Measurements from ENCODE around the gene CHMP1B. TPM values are rescaled to one million over a fixed set of nuclear protein-coding genes. Genes with fewer than 3 reads are reported as not detected.

Gene CHMP1B
- polyA plus RNA-seq, 1 donor from 2014 or later: 106 TPM

- H3K27me3 ChIP-seq (ENCODE audit: insufficient read depth, low read depth, low read length): no peaks in the 10 kb centered on the region
- H3F3A ChIP-seq (ENCODE audit: insufficient read depth, low read length, poor library complexity, severe bottlenecking): no peaks in the 10 kb centered on the region
- H3K27ac ChIP-seq (ENCODE audit: low read length): no peak overlapping the region
- no peak overlapping the region for H3K4me3 ChIP-seq (ENCODE audit: low read length)
- H3K36me3 ChIP-seq (ENCODE audit: insufficient read depth, low read length): no peaks in the 10 kb centered on the region
- H3K9ac ChIP-seq (ENCODE audit: low read length): no peak overlapping the region
- H4K20me1 ChIP-seq (ENCODE audit: insufficient read depth): no peaks in the 10 kb centered on the region
- no peaks in the 10 kb centered on the region for H3K9me3 ChIP-seq (ENCODE audit: low read length)
- H3K4me2 ChIP-seq (ENCODE audit: low read length): no peak overlapping the region
- no peak overlapping the region for H2AFZ ChIP-seq (ENCODE audit: low read depth, low read length)
- no peaks in the 10 kb centered on the region for H3K9me2 ChIP-seq (ENCODE audit: insufficient read depth, low read length)
- TF ChIP-seq REST (IDR thresholded peaks at IDR 0.05; ENCODE audit: borderline replicate concordance) (no peak), EP300 (conservative IDR thresholded peaks at IDR 0.05; ENCODE audit: poor library complexity, severe bottlenecking) (no peak), POLR2AphosphoS5 (IDR thresholded peaks at IDR 0.05) (no peak), MXI1 (conservative IDR thresholded peaks at IDR 0.05; ENCODE audit: poor library complexity, severe bottlenecking) (no peak), RAD21 (conservative IDR thresholded peaks at IDR 0.05) (no peak), SMC3 (conservative IDR thresholded peaks at IDR 0.05; ENCODE audit: poor library complexity) (no peak), TAF1 (IDR thresholded peaks at IDR 0.05; ENCODE audit: low read depth) (no peak), EZH2 (IDR thresholded peaks at IDR 0.05; ENCODE audit: borderline replicate concordance, insufficient read depth, low read length, poor library complexity, severe bottlenecking) (no peak), CTCF (IDR thresholded peaks at IDR 0.05; ENCODE audit: poor library complexity, severe bottlenecking) (no peak)
- no peaks in the 10 kb centered on the region for H3K79me2 ChIP-seq (replicated peaks; ENCODE audit: insufficient read depth, low read length)
Observed at GRCh38 chr18:11820697-11821096, 30.5 kb upstream of the CHMP1B start.

- Histone ChIP-seq H3K9me2 (ENCODE audit: insufficient read depth, low read length) (no peaks in the 10 kb centered on the region), H3K9me3 (ENCODE audit: low read length) (no peaks in the 10 kb centered on the region), H3K9ac (ENCODE audit: low read length) (no peak overlapping the region), H3F3A (ENCODE audit: insufficient read depth, low read length, poor library complexity, severe bottlenecking) (no peaks in the 10 kb centered on the region), H3K36me3 (ENCODE audit: insufficient read depth, low read length) (no peaks in the 10 kb centered on the region), H2AFZ (ENCODE audit: low read depth, low read length) (no peak overlapping the region), H3K4me3 (ENCODE audit: low read length) (no peak overlapping the region), H3K4me2 (ENCODE audit: low read length) (no peak overlapping the region), H3K27me3 (ENCODE audit: insufficient read depth, low read depth, low read length) (no peaks in the 10 kb centered on the region), H3K27ac (ENCODE audit: low read length) (no peak overlapping the region), H4K20me1 (ENCODE audit: insufficient read depth) (no peaks in the 10 kb centered on the region), H3K79me2 (replicated peaks; ENCODE audit: insufficient read depth, low read length) (no peaks in the 10 kb centered on the region)
- no peak for TF ChIP-seq EP300 (conservative IDR thresholded peaks at IDR 0.05; ENCODE audit: poor library complexity, severe bottlenecking)
- no peak for TF ChIP-seq SMC3 (conservative IDR thresholded peaks at IDR 0.05; ENCODE audit: poor library complexity)
Observed at GRCh38 chr18:11821208-11821607, 30.0 kb upstream of the CHMP1B start.
